Left cardiac atrium (tissue), 4 donors: ENCODE measurements around the gene IP6K3. TPM values are rescaled to one million over a fixed set of nuclear protein-coding genes. Genes with fewer than 3 reads are reported as not detected.
A peak's percentile ranks its signal among the peaks of the same experiment; 100 is the strongest.

Experiments used
- ATAC-seq, 2 donors: fragments of 200-7000 bp; cut with Tn5 transposase; one replicate each; pipeline ENCODE4 v1.9.1; 2020; ENCODE audit warnings: mild to moderate bottlenecking in 2 of 2, moderate library complexity in 2 of 2
- DNase-seq: peaks from one replicate; pipeline ENCODE4 v3.0.0-alpha.2; 2020
- intact Hi-C, 2 donors: fragments of 100-400 bp; cut with DNase I; formaldehyde crosslinking; loops; one replicate each; pipeline versions ENCODE4 v1.14.1 to v1.15.1; 2022 to 2023
- total RNA-seq, 2 donors: library from RNA; stranded (reverse); fragmentation: NEBNext Ultra II Directional; extraction: Animal tissue kit (Norgen Biotek cat#: 25700); gene quantifications; one replicate each; pipeline ENCODE4 v1.2.1, GENCODE V29; 2021
- donor health status: DM: no; HTN: yes; CAD: no.
- donor health status: DM: no; HTN: yes; CAD: no; lungs with severe emphysema.
- donor health status: DM: yes; HTN: yes; CAD: no.
- donor health status: Dilated cardiomyopathy.

IP6K3 gene
- total RNA-seq, 2 donors from 2014 or later = 23.8 to 29.4 TPM

- intact Hi-C loops = loop anchor here (5.0 to 10.0 kb wide), 2 partner anchors 259 to 387 kb away; no protein-coding TSS in a partner anchor
- no peak for ATAC-seq
- DNase-seq = no peak
These were observed 18.7 kb upstream of the IP6K3 start for GRCh38 chr6:33765368-33765767.

GRCh38 chr6:33764036-33764435 lies 17.3 kb upstream of the IP6K3 start:
- ATAC-seq = no peak
- intact Hi-C loops = loop anchor here (5.0 to 10.0 kb wide), 2 partner anchors 177 to 261 kb away; no protein-coding TSS in a partner anchor
- DNase-seq = no peak

GRCh38 chr6:33763483-33763882 lies 16.8 kb upstream of the IP6K3 start:
- no peak for ATAC-seq
- intact Hi-C loops = loop anchor here (2.0 to 10.0 kb wide), 4 partner anchors 19 to 261 kb away; partner anchors contain the start of gene UQCC2 (in 1 of the 2)

GRCh38 chr6:33762713-33763112 lies 16.0 kb upstream of the IP6K3 start:
- DNase-seq = no peak
- ATAC-seq = no peak
- intact Hi-C loops = loop anchor here (2.0 to 10.0 kb wide), 4 partner anchors 18 to 262 kb away; partner anchors contain the start of gene UQCC2 (in 1 of the 2)

More at GRCh38 chr6:33763483-33763882, 16.8 kb upstream of the IP6K3 start:
- no peak for DNase-seq

- DNase-seq (peak; percentile 67), ATAC-seq (peak; percentile 86 to 91)
These were observed 15.4 kb upstream of the IP6K3 start for GRCh38 chr6:33761922-33762629.

GRCh38 chr6:33761581-33761921 lies 14.8 kb upstream of the IP6K3 start:
- ATAC-seq (peak; percentile 6 to 21), DNase-seq (no peak)
- intact Hi-C loops = loop anchor here (5.0 to 10.0 kb wide), 2 partner anchors 174 to 263 kb away; no protein-coding TSS in a partner anchor

More at GRCh38 chr6:33761922-33762629, 15.4 kb upstream of the IP6K3 start:
- intact Hi-C loops = loop anchor here (2.0 to 10.0 kb wide), 4 partner anchors 17 to 263 kb away; partner anchors contain the start of gene UQCC2 (in 1 of the 2)

- ATAC-seq (no peak), DNase-seq (no peak)
- intact Hi-C loops = loop anchor here (5.0 to 10.0 kb wide), 2 partner anchors 173 to 265 kb away; no protein-coding TSS in a partner anchor
These were observed 13.4 kb upstream of the IP6K3 start for GRCh38 chr6:33759887-33760629.

GRCh38 chr6:33758815-33759216 lies 12.1 kb upstream of the IP6K3 start:
- DNase-seq = no peak
- intact Hi-C loops = no loop called here

GRCh38 chr6:33757906-33758305 lies 11.2 kb upstream of the IP6K3 start:
- intact Hi-C loops = no loop called here
- DNase-seq (no peak), ATAC-seq (no peak)

More at GRCh38 chr6:33758815-33759216, 12.1 kb upstream of the IP6K3 start:
- ATAC-seq = no peak

- DNase-seq (no peak), ATAC-seq (no peak)
- intact Hi-C loops = no loop called here
These were observed 10.4 kb upstream of the IP6K3 start for GRCh38 chr6:33757113-33757512.

- intact Hi-C loops = no loop called here
- DNase-seq = no peak
These were observed 9.7 kb upstream of the IP6K3 start for GRCh38 chr6:33756211-33756954.

GRCh38 chr6:33755070-33755869 lies 8.6 kb upstream of the IP6K3 start:
- no peak for DNase-seq
- intact Hi-C loops = no loop called here
- ATAC-seq = no peak

More at GRCh38 chr6:33756211-33756954, 9.7 kb upstream of the IP6K3 start:
- ATAC-seq = no peak

GRCh38 chr6:33754222-33754621 lies 7.5 kb upstream of the IP6K3 start:
- intact Hi-C loops = no loop called here
- no peak for DNase-seq
- no peak for ATAC-seq

GRCh38 chr6:33752646-33753015 lies 5.9 kb upstream of the IP6K3 start:
- DNase-seq (no peak), ATAC-seq (no peak)
- intact Hi-C loops = no loop called here

- intact Hi-C loops = no loop called here
- ATAC-seq (no peak), DNase-seq (no peak)
These were observed 5.3 kb upstream of the IP6K3 start for GRCh38 chr6:33751771-33752645.

GRCh38 chr6:33750244-33750991 lies 3.7 kb upstream of the IP6K3 start:
- intact Hi-C loops = no loop called here
- DNase-seq = no peak

GRCh38 chr6:33749401-33749800 lies 2.7 kb upstream of the IP6K3 start:
- ATAC-seq = no peak
- no peak for DNase-seq

More at GRCh38 chr6:33750244-33750991, 3.7 kb upstream of the IP6K3 start:
- no peak for ATAC-seq

More at GRCh38 chr6:33749401-33749800, 2.7 kb upstream of the IP6K3 start:
- intact Hi-C loops = no loop called here
